Retina (tissue), 1 donor: Measurements from ENCODE around the gene ADAM23.

Source experiments
- DNase-seq: peaks from one replicate; pipeline ENCODE4 v3.0.0-alpha.2; 2016

Gene ADAM23

DNA sequence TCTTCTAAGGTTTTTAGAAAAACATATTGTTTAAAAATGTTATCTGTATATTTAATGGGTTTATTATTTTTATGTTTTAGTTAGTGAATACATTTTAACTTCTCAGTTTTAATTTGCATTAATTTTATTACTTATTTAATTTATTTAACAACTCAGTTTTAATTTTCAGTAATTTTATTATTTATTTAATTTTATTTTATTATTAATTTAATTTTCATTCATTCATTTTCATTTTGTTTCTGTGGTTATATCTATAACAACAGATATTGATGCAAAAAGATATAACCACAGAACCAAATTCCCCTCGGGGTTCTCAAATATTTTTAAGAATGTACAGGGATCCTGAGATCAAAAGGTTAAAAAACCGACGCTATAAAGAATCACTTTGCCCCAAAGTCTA, 221.9 kb downstream of the ADAM23 start:
- DNase-seq = no peak
